ENCODE data around the gene COL4A2.

The COL4A2 gene

GRCh38 chr13:110356362-110356761 lies 49.3 kb downstream of the COL4A2 start:
- DNase-seq (ENCODE audit: extremely low read depth, low read depth): no peak
- no peak overlapping the region for H3K4me3 ChIP-seq (replicated peaks; ENCODE audit: low read depth, low read length)
- no peak for TF ChIP-seq CTCF (IDR thresholded peaks at IDR 0.05; ENCODE audit: low read depth, low read length, missing control alignments)

GRCh38 chr13:110358381-110358780 lies 51.3 kb downstream of the COL4A2 start:
- no peak overlapping the region for H3K4me3 ChIP-seq (replicated peaks; ENCODE audit: low read depth, low read length)
- TF ChIP-seq CTCF (IDR thresholded peaks at IDR 0.05; ENCODE audit: low read depth, low read length, missing control alignments): no peak
- DNase-seq (ENCODE audit: extremely low read depth, low read depth): no peak

- no peak overlapping the region for H3K4me3 ChIP-seq (replicated peaks; ENCODE audit: low read depth, low read length)
- TF ChIP-seq CTCF (IDR thresholded peaks at IDR 0.05; ENCODE audit: low read depth, low read length, missing control alignments): no peak
- DNase-seq (ENCODE audit: extremely low read depth, low read depth): no peak
Measured at GRCh38 chr13:110359840-110360301, 52.8 kb downstream of the COL4A2 start.

- no peak overlapping the region for H3K4me3 ChIP-seq (replicated peaks; ENCODE audit: low read depth, low read length)
- TF ChIP-seq CTCF (IDR thresholded peaks at IDR 0.05; ENCODE audit: low read depth, low read length, missing control alignments): no peak
- no peak for DNase-seq (ENCODE audit: extremely low read depth, low read depth)
Measured at GRCh38 chr13:110360598-110360997, 53.5 kb downstream of the COL4A2 start.

- H3K4me3 ChIP-seq (replicated peaks; ENCODE audit: low read depth, low read length): no peak overlapping the region
- TF ChIP-seq CTCF (IDR thresholded peaks at IDR 0.05; ENCODE audit: low read depth, low read length, missing control alignments): no peak
- no peak for DNase-seq (ENCODE audit: extremely low read depth, low read depth)
Measured at GRCh38 chr13:110361365-110361911, 54.4 kb downstream of the COL4A2 start.

GRCh38 chr13:110363010-110363409 lies 55.9 kb downstream of the COL4A2 start:
- no peak for TF ChIP-seq CTCF (IDR thresholded peaks at IDR 0.05; ENCODE audit: low read depth, low read length, missing control alignments)
- no peak for DNase-seq (ENCODE audit: extremely low read depth, low read depth)
- H3K4me3 ChIP-seq (replicated peaks; ENCODE audit: low read depth, low read length): no peak overlapping the region

- DNase-seq (ENCODE audit: extremely low read depth, low read depth): no peak
- TF ChIP-seq CTCF (IDR thresholded peaks at IDR 0.05; ENCODE audit: low read depth, low read length, missing control alignments): no peak
- H3K4me3 ChIP-seq (replicated peaks; ENCODE audit: low read depth, low read length): no peak overlapping the region
Measured at GRCh38 chr13:110364081-110364480, 57.0 kb downstream of the COL4A2 start.
